Suprapubic skin (tissue), 4 donors: ENCODE results near the gene PSD. TPM values are rescaled to one million over a fixed set of nuclear protein-coding genes. Genes with fewer than 3 reads are reported as not detected.
A peak's percentile ranks its signal among the peaks of the same experiment; 100 is the strongest.

ENCODE experiments used
- DNase-seq, 2 donors: peaks; one replicate each; pipeline ENCODE4 v3.0.0-alpha.2; 2019; ENCODE audit warnings: low spot score in 2 of 2
- H3K27ac ChIP-seq: fragments of 200-600 bp; sonication (generic); one replicate; pipeline ENCODE4 v1.5.1; 2019
- H3K27me3 ChIP-seq: fragments of 200-600 bp; sonication (generic); one replicate; pipeline ENCODE4 v1.5.1; 2019
- H3K36me3 ChIP-seq: fragments of 200-600 bp; sonication (generic); one replicate; pipeline ENCODE4 v1.5.1; 2019
- H3K4me1 ChIP-seq: fragments of 200-600 bp; sonication (generic); one replicate; pipeline ENCODE4 v1.5.1; 2019
- H3K4me3 ChIP-seq: fragments of 200-600 bp; sonication (generic); one replicate; pipeline ENCODE4 v1.5.1; 2019; ENCODE audit warnings: mild to moderate bottlenecking
- H3K9me3 ChIP-seq: fragments of 200-600 bp; sonication (generic); one replicate; pipeline ENCODE4 v1.5.1; 2019
- EP300 ChIP-seq: sonication (generic); formaldehyde crosslinking; IDR thresholded peaks from one replicate; pipeline ENCODE4 v1.6.1; 2017; ENCODE audit warnings: antibody characterized with exemption
- POLR2A ChIP-seq, 2 donors: fragments of 450-650 bp; IDR thresholded peaks; one replicate each; pipeline ENCODE4 v1.6.1; 2017; ENCODE audit warnings: antibody characterized with exemption in 2 of 2, mild to moderate bottlenecking in 2 of 2, moderate library complexity in 2 of 2
- POLR2AphosphoS5 ChIP-seq, 3 donors: sonication (generic); formaldehyde crosslinking; IDR thresholded peaks; one replicate each; pipeline ENCODE4 v1.6.1; 2017; ENCODE audit warnings: antibody characterized with exemption in 3 of 3
- WGBS: methylation state at CpG from one replicate; pipeline ENCODE4 v1.1.5; 2018; 5-methylcytosine and 5-hydroxymethylcytosine counted together
- total RNA-seq, 4 donors: library from RNA; depleted of rRNA; stranded (reverse); fragments of >200 nt; gene quantifications; one replicate each; pipeline ENCODE4 v1.1.0, GENCODE V29; 2016
- TF ChIP-seq, protein P1 (sequence below), 2 donors: fragments of 200-600 bp in 1 of 2; fragments of 450-650 bp in 1 of 2; sonication (generic) in 1 of 2; IDR thresholded peaks; one replicate each; pipeline ENCODE4 v1.5.1; 2016 to 2019; ENCODE audit warnings: antibody characterized with exemption in 2 of 2, mild to moderate bottlenecking in 1 of 2, moderate library complexity in 1 of 2

The PSD gene
- total RNA-seq, 4 donors from 2014 or later: 1.7 to 4.8 (median 2.1) TPM

DNA sequence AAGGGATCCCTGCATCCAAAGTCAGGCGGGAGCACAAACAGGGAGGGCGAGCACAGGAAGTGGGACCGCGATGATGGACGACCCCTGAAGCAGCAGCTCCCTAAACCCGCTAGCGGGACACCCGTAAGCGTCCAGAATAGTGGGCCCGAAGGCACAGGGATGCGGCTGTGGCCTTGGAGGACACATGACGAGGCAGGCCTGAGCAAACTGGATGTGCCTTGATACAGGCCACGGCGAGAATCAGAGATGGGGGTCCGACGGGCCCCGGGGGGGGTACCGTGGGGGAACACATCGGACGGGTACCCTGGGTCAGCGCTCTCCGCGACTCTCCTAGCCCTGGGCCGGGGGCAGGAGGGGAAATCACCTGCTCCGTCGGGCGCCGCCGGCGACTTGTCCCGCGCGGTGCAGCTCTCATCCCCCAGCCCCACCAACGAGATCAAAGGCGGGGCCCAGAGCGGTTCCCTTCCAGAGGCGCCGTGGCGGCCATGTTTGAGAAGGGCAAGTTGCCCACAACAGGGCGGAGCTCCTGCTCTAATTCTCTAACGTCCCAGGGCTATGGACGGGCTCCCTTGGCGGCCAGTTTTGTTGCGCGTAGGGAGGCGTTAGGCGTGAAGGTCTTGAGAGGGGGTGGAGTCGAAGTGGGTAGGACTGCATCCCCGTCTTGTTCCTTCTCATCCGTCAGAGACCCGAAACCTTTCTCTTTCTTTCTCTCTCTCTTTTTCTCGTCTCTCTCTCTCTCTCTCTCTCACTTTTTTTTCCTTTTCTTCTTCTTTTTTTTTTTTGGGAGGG is 13.8 kb upstream of the PSD start, which contains the start of gene CUEDC2:
Gene CUEDC2 (minus strand): TSS at position 413 of the 789 bp plus-strand sequence. CDS start 7,386 bp downstream, outside the sequence.
- peak in 2 of 3 donors; percentile 58 to 72 for TF ChIP-seq POLR2AphosphoS5 (IDR thresholded peaks at IDR 0.05)
- TF ChIP-seq, protein P1, sequence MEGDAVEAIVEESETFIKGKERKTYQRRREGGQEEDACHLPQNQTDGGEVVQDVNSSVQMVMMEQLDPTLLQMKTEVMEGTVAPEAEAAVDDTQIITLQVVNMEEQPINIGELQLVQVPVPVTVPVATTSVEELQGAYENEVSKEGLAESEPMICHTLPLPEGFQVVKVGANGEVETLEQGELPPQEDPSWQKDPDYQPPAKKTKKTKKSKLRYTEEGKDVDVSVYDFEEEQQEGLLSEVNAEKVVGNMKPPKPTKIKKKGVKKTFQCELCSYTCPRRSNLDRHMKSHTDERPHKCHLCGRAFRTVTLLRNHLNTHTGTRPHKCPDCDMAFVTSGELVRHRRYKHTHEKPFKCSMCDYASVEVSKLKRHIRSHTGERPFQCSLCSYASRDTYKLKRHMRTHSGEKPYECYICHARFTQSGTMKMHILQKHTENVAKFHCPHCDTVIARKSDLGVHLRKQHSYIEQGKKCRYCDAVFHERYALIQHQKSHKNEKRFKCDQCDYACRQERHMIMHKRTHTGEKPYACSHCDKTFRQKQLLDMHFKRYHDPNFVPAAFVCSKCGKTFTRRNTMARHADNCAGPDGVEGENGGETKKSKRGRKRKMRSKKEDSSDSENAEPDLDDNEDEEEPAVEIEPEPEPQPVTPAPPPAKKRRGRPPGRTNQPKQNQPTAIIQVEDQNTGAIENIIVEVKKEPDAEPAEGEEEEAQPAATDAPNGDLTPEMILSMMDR (IDR thresholded peaks at IDR 0.05): no peak
- Histone ChIP-seq H3K4me1 (peaks cover 33% of the 10 kb centered on the region), H3K27me3 (peaks cover 7% of the 10 kb centered on the region), H3K27ac (peak within 1 kb of the TSS; percentile 69), H3K9me3 (no peaks in the 10 kb centered on the region), H3K36me3 (no peaks in the 10 kb centered on the region), H3K4me3 (peak within 1 kb of the TSS; percentile 92)
- DNase-seq: peak; percentile 97 to 98
- WGBS: 0% methylated on average over 28 of the region's 52 CpGs

DNA sequence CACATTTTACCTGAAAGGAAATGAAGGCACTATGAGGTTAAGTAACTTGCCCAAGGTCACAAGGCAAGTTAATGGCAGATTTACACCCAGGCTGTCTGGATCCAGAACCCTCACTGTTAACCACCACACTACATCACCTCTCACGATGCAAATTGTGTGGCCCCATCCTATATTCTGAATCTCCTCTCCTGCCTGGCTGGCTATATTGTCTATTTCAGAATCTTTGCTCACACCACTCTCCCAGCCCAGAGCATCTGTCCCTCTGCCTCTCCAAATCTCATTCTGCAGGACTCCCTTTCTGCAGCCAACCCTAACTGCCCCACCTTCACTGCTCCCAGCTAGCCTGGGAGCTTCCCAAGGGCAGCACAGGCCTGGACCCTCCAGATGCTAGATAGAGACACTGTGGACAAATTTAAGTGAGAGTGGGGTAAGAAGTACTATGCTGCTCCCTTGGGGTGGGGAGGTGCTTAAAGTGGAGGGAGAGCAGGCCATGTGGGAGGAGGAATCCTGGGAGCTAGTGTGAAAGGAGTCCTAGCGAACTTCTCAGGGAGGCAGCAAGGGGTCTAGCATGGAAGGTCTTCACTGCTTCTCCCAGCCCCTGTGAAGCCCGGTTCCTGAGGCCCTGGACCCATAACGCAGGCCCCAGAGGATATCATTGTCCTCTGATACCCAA is 13.0 kb upstream of the PSD start:
- no peaks in the 10 kb centered on the region for H3K36me3 ChIP-seq
- no peaks in the 10 kb centered on the region for H3K9me3 ChIP-seq
- peaks cover 7% of the 10 kb centered on the region for H3K27me3 ChIP-seq
- 14% methylated on average over 4 of the region's 4 CpGs for WGBS
- peaks cover 33% of the 10 kb centered on the region for H3K4me1 ChIP-seq
- H3K4me3 ChIP-seq: peak overlapping the region; percentile 92
- DNase-seq: no peak
- TF ChIP-seq POLR2A (IDR thresholded peaks at IDR 0.05) (no peak), EP300 (no peak), POLR2AphosphoS5 (IDR thresholded peaks at IDR 0.05) (no peak)
- TF ChIP-seq, protein P1 (IDR thresholded peaks at IDR 0.05): no peak
- peak overlapping the region; percentile 69 for H3K27ac ChIP-seq

GRCh38 chr10:102429468-102429867 is 10.9 kb upstream of the PSD start:
- Histone ChIP-seq H3K4me1 (peaks cover 17% of the 10 kb centered on the region), H3K36me3 (peaks cover 2% of the 10 kb centered on the region), H3K4me3 (no peak overlapping the region), H3K27me3 (no peaks in the 10 kb centered on the region), H3K27ac (no peak overlapping the region), H3K9me3 (no peaks in the 10 kb centered on the region)
- TF ChIP-seq, protein P1 (IDR thresholded peaks at IDR 0.05): no peak
- TF ChIP-seq EP300 (no peak), POLR2A (IDR thresholded peaks at IDR 0.05) (no peak), POLR2AphosphoS5 (IDR thresholded peaks at IDR 0.05) (no peak)
- DNase-seq: no peak
- 79% methylated on average over 7 of the region's 8 CpGs for WGBS

DNA sequence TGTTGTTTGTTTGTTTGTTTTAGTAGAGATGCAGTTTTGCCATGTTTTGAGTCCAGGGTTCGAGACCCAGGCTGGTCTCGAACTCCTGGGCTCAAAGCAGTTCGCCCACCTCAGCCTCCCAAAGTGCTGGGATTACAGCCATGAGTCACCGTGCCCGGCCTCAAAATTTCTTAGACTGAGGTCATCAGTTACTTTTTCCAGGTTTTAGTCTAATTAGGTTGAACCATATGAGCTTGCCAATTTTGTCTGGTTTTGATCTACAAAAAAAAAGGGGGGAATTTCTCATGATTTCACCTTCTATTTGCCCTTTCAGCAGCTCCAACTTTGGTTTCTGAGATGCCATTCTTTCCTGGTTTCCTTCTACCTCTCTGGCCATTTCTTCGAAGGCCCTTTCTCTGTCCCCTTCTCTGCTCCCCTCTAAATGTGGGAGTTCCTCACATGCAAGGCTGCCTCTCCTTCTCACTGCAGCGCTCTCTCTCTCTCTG is 8.3 kb upstream of the PSD start:
- Histone ChIP-seq H3K27ac (no peak overlapping the region), H3K4me3 (no peak overlapping the region), H3K36me3 (peaks cover 12% of the 10 kb centered on the region), H3K4me1 (peaks cover 26% of the 10 kb centered on the region), H3K27me3 (no peaks in the 10 kb centered on the region), H3K9me3 (no peaks in the 10 kb centered on the region)
- DNase-seq: no peak
- WGBS: 83% methylated on average over 7 of the region's 7 CpGs
- no peak for TF ChIP-seq POLR2A (IDR thresholded peaks at IDR 0.05)
- no peak for TF ChIP-seq EP300
- TF ChIP-seq POLR2AphosphoS5 (IDR thresholded peaks at IDR 0.05): no peak
- TF ChIP-seq, protein P1 (IDR thresholded peaks at IDR 0.05): no peak

GRCh38 chr10:102425444-102425843 is 6.9 kb upstream of the PSD start:
- no peak overlapping the region for H3K4me3 ChIP-seq
- no peaks in the 10 kb centered on the region for H3K9me3 ChIP-seq
- peaks cover 21% of the 10 kb centered on the region for H3K4me1 ChIP-seq
- H3K36me3 ChIP-seq: peaks cover 12% of the 10 kb centered on the region
- no peak overlapping the region for H3K27ac ChIP-seq
- 100% methylated on average over 1 of the region's 1 CpG for WGBS
- TF ChIP-seq EP300: no peak
- TF ChIP-seq, protein P1 (IDR thresholded peaks at IDR 0.05): no peak
- TF ChIP-seq POLR2A (IDR thresholded peaks at IDR 0.05): no peak
- TF ChIP-seq POLR2AphosphoS5 (IDR thresholded peaks at IDR 0.05): no peak
- no peaks in the 10 kb centered on the region for H3K27me3 ChIP-seq
- DNase-seq: no peak
